Neural progenitor cell (in vitro differentiated cells): ENCODE results near the gene NWD2.

Experiments
- EZH2 ChIP-seq: fragments of 200-600 bp; sonication (generic); IDR thresholded peaks from 2 replicates; pipeline ENCODE4 v1.6.1; 2017; ENCODE audit warnings: antibody characterized with exemption, mild to moderate bottlenecking, moderate library complexity
- EZH2phosphoT487 ChIP-seq: fragments of 200-600 bp; sonication (generic); IDR thresholded peaks from 2 replicates; pipeline ENCODE4 v1.6.1; 2017; ENCODE audit warnings: antibody characterized with exemption
- TF ChIP-seq, protein P1 (sequence below): fragments of 200-600 bp; sonication (generic); IDR thresholded peaks from 2 replicates; pipeline ENCODE4 v1.5.1; 2017; ENCODE audit warnings: antibody characterized with exemption, mild to moderate bottlenecking

GRCh38 chr4:37422102-37422501, 177.6 kb downstream of the NWD2 start:
- TF ChIP-seq, protein P1, sequence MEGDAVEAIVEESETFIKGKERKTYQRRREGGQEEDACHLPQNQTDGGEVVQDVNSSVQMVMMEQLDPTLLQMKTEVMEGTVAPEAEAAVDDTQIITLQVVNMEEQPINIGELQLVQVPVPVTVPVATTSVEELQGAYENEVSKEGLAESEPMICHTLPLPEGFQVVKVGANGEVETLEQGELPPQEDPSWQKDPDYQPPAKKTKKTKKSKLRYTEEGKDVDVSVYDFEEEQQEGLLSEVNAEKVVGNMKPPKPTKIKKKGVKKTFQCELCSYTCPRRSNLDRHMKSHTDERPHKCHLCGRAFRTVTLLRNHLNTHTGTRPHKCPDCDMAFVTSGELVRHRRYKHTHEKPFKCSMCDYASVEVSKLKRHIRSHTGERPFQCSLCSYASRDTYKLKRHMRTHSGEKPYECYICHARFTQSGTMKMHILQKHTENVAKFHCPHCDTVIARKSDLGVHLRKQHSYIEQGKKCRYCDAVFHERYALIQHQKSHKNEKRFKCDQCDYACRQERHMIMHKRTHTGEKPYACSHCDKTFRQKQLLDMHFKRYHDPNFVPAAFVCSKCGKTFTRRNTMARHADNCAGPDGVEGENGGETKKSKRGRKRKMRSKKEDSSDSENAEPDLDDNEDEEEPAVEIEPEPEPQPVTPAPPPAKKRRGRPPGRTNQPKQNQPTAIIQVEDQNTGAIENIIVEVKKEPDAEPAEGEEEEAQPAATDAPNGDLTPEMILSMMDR: no peak
- TF ChIP-seq EZH2phosphoT487 (no peak), EZH2 (no peak)
